Muscle of back (tissue), 11 donors: ENCODE results near the gene TBC1D26. TPM values are rescaled to one million over a fixed set of nuclear protein-coding genes. Genes with fewer than 3 reads are reported as not detected.
"Not testable (repeated sequence)": the region's sequence is repeated elsewhere in the genome, so short reads cannot be mapped to it uniquely, and the experiment has no call there.

ENCODE experiments used
- DNase-seq, 3 donors: peaks; one replicate each; pipeline versions ENCODE4 v3.0.0 to v3.0.0-alpha.2; 2013
- polyA plus RNA-seq, 10 donors: library from polyadenylated mRNA; unstranded; fragments of 120-200 nt; gene quantifications; one replicate each; pipeline ENCODE4 v1.2.1, GENCODE V29; 2013; ENCODE audit not compliant: insufficient read length in 10 of 10

The TBC1D26 gene
- polyA plus RNA-seq, 10 donors, result 0.12 to 0.73 (median 0.44) TPM

DNA sequence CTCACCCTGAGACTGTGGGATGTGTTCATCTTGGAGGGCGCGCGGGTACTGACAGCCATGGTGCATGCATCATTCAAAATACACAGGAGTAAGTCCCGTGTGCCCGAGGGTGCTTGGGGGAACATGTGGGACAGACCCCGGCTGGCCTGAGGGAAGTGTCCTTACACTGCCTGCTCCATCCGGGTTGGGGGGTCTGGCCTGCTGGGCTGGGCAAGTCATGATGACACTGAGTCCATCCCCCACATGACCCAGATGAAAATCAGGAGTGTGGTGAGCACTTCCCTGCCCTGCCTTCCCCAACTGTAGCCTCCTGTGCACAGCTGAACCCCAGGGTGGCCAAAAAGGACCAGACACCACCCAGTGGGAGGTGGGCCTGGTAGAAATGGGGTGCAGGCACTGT lies 10.8 kb downstream of the TBC1D26 start:
- no peak for DNase-seq

DNA sequence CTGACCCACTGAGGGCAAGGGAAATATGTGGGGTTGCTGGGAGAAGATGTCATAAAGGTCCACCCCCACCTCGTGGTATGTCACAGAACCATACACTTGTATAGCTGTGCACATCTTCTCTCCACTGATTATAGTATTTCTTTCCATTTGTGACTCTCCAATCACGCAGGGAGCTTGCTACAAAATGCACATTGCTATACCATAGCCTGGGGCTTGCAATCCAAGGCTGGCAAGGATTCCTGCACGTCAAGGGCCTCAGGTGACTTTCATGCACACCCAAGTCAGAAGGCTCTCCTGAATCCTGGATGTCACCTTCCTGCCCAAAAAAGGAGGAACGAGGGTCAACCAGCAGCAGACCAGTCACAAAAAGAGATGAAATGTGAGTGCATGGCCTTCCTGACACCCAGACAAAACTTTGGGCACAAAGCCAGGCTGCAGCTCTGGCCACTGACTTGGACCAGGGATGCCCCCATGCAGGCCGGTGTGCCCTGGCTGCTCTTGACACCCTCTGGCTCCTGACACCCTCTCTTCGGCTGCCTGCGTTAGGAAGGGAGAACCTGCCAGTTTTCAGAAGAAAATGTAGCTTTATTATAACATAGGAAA lies 12.1 kb downstream of the TBC1D26 start:
- DNase-seq, result no peak

DNA sequence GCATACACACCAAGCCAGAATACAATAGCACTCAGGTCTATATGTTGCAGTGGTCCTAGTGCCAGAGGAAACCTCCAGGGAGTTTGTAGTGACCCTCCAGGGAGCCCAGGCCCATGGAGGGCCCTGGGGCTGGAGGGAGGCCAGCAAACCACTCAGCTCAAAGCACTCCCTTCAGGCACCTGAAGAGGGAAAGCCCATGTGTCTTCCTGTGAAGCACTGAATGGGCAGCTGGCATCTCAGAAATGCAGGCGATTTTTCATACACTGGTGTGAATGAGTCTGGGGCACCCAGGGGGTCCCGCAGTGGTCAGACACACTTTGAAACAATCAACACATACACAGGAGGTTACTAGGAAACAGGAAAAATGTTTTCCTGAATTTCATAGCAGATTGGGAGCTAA lies 12.8 kb downstream of the TBC1D26 start:
- DNase-seq, result no peak

- not testable (repeated sequence) for DNase-seq
Measured at GRCh38 chr17:15749403-15749802, 17.3 kb downstream of the TBC1D26 start.

DNA sequence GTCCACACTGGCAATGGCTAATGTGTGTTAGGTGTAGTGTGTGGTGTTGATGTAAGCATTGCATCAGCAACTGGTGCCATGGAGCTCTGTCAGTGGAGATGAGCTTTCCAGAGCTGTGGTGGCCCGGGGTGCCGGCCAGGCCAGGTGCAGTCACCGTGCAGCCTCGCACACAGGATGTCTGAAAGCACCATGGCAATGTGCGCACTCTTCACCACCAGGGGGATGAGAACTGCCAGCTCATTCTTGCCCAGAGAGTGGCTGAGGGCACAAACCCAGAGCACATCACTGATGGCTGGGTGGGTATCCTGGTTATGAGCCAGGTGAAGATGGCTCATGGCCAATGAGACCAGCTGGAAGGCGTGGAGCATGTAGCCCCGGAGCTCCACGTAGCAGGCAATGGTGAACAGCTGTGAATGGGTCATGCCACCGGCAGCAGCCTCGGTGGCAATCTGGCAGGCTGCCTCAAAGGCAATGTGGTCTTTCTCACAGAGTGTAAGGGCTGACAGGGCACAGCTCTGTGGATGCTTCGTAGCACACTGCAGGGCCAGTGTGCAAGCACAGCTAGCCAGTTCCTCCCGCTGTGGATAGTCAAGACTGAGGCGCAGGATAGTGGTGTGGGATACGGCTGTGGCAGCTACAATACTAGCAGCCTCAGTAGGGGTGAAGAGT lies 36.9 kb downstream of the TBC1D26 start:
- not testable (repeated sequence) for DNase-seq

DNA sequence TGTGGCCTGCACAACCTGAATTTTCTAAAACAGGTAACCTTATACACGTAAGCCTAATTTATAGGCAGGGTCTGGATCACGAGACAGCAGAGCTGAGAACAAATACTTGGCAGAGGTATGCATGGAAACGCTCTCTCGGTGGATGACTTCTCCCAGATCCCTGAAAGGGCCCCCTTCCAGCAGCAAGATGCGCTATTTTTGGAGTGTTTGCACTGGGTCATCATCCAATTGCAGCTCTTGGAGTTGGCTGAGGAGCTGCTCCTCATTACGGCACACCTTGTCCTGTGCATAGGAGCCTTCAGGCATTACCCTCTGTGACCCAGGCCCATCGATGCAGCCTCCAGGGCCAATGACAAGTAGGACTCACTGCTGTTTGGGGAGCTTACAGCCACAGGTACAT lies 38.6 kb downstream of the TBC1D26 start:
- DNase-seq, result peak in 2 of 3 donors; percentile 4 to 62

GRCh38 chr17:15776871-15777270 lies 44.8 kb downstream of the TBC1D26 start:
- DNase-seq, result no peak

- no peak for DNase-seq
Measured at GRCh38 chr17:15777297-15777696, 45.2 kb downstream of the TBC1D26 start.

DNA sequence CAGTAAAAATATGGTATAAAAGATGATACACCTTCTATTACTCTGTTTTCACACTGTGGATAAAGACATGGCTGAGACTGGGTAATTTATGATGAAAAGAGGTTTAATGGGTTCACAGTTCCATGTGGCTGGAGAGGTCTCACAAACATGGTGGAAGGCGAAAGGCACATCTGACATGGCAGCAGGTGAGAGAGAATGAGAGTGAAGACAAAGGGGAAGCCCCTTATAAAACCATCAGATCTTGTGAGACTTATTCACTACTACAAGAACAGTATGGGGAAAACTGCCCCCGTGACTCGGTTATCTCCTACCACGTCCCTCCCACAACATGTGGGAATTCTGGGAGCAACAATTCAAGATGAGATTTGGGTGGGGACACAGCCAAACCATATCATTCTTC lies 45.6 kb downstream of the TBC1D26 start:
- no peak for DNase-seq

DNA sequence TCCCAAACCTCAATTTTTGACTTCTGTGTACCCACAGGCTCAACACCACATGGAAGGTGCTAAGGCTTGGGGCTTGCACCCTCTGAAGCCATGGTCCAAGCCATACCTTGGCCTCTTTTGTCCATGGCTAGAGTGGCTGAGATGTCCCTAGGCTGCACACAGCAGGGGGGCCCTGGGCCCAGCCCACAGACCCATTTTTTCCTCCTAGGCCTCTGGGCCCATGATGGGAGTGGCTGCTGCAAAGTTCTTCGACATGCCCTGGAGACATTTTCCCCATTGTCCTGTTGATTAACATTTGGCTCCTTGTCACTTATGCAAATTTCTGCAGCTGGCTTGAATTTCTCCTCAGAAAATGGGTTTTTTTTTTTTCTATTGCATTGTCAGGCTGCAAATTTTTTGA lies 47.0 kb downstream of the TBC1D26 start:
- DNase-seq, result no peak

- DNase-seq, result no peak
Measured at GRCh38 chr17:15780188-15780587, 48.1 kb downstream of the TBC1D26 start.

DNA sequence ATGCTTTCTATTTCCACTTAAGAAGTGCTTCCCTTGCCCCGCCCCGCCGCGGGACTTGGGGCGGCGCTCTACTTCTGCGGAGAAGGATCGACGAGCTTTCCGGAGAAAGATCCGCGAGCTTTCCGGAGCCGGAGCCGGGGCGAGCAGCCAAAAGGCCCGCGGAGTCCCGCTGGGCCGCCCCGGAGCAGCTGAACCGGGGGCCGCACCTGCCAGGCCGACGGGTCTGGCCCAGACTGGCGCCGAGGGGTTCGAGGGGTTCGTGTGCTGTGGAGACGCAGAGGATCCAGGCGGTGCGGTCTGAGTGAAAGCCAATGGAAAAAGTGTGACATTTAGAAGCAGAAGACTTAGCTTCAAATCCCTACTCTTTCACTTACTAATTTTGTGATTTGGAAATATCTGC lies 50.8 kb downstream of the TBC1D26 start:
- DNase-seq, result peak; percentile 28 to 84 (median 78)

GRCh38 chr17:15783461-15783860 lies 51.4 kb downstream of the TBC1D26 start:
- DNase-seq, result no peak

GRCh38 chr17:15784351-15784750 lies 52.3 kb downstream of the TBC1D26 start:
- peak in 2 of 3 donors; percentile 3 to 23 for DNase-seq

GRCh38 chr17:15787363-15788075 lies 55.4 kb downstream of the TBC1D26 start:
- not testable (repeated sequence) for DNase-seq

- DNase-seq, result not testable (repeated sequence)
Measured at GRCh38 chr17:15788365-15788764, 56.3 kb downstream of the TBC1D26 start.

Other genes starting within 250 kb of the TBC1D26 start
- 10 to 100 TPM in 1 of 10 donors, 1 to 10 TPM in 9; 4.3 to 13.8 (median 8.4) TPM for gene TVP23C, start 168.8 kb upstream of the TBC1D26 start, polyA plus RNA-seq
- 1 to 10 TPM in 8 of 10 donors, under 1 TPM in 2; 0.67 to 3.2 (median 1.3) TPM for gene FBXW10B, start 112.6 kb upstream of the TBC1D26 start, polyA plus RNA-seq
- 10 to 100 TPM; 35.8 to 59.2 (median 41.0) TPM for gene TRIM16, start 48.0 kb upstream of the TBC1D26 start, polyA plus RNA-seq
- 10 to 100 TPM; 19.3 to 27.9 (median 24.7) TPM for gene ZNF286A, start 32.5 kb upstream of the TBC1D26 start, polyA plus RNA-seq
- 1 to 10 TPM; 2.1 to 6.9 (median 3.7) TPM for gene ADORA2B, start 212.8 kb downstream of the TBC1D26 start, polyA plus RNA-seq